Hypothalamus (tissue), 51 donors: ENCODE results near the gene CORO7.
"Not testable (repeated sequence)": the region's sequence is repeated elsewhere in the genome, so short reads cannot be mapped to it uniquely, and the experiment has no call there.

ENCODE experiments used
- DNase-seq, 51 donors: peaks; one replicate each; lab custom pipeline; 2025; lab: John Stamatoyannopoulos, UW

The CORO7 gene

DNA sequence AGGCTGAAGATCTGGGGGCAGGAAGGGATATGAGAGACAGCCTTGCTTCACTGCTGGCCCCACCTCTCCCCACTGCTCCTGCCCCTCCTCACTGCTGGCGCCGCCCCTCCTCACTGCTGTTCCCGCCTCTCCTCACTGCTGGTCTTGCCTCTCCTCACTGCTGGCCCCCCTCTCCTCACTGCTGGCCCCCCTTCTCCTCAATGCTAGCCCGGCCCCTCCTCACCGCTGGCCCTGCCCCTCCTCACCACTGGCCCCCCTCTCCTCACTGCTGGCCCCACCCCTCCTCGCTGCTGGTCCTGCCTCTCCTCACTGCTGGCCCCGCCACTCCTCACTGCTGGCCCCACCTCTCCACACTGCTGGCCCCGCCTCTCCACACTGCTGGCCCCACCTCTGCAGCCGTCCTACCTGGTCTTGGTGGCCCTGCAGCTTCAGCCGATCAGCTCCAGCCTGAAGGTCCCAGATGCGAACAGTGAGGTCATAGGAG lies 55.8 kb downstream of the CORO7 start:
- DNase-seq = no peak

DNA sequence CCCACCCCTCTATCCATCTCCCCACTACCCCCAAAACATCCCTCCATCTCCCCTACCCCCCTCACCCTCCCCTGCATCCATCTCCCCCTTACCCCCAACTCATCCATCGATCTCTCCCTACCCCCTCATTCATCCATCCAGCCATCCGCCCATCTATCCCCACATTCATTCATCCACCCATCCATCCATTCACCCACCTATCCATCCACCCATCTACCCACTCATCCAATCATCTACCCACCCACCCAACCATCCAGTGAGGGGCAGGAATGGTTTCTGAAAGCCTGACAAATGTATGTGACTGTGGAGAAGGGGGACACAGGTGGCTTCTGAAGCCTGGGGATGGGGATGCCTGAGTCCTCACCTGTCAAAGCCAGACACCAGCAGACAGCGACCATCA lies 56.5 kb downstream of the CORO7 start:
- DNase-seq = no peak

- peak in 34 of 51 donors; percentile 1 to 68 (median 26) for DNase-seq
Observed at GRCh38 chr16:4358831-4359561, 57.4 kb downstream of the CORO7 start.

- DNase-seq = no peak
Observed at GRCh38 chr16:4358236-4358635, 58.2 kb downstream of the CORO7 start.

DNA sequence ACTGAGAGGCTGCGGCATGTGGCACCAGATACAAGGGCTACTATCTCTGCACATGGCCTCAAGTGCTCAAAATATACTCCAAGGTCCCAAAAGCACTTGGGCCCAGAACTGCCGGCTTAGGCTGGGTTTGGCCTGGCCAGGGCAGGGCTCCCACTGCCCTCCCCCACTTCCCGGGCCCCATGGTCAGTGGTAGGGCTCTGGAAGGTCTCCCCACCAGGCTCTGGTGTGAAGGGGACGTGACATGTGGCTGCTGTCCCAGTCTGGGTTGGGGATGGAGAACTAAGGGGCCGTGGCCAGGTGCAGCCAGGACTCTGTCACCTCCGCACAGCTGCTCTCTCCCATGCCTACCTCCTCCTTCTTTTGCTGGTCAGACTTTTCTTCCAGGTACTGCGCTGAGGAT lies 59.6 kb downstream of the CORO7 start:
- no peak for DNase-seq

DNA sequence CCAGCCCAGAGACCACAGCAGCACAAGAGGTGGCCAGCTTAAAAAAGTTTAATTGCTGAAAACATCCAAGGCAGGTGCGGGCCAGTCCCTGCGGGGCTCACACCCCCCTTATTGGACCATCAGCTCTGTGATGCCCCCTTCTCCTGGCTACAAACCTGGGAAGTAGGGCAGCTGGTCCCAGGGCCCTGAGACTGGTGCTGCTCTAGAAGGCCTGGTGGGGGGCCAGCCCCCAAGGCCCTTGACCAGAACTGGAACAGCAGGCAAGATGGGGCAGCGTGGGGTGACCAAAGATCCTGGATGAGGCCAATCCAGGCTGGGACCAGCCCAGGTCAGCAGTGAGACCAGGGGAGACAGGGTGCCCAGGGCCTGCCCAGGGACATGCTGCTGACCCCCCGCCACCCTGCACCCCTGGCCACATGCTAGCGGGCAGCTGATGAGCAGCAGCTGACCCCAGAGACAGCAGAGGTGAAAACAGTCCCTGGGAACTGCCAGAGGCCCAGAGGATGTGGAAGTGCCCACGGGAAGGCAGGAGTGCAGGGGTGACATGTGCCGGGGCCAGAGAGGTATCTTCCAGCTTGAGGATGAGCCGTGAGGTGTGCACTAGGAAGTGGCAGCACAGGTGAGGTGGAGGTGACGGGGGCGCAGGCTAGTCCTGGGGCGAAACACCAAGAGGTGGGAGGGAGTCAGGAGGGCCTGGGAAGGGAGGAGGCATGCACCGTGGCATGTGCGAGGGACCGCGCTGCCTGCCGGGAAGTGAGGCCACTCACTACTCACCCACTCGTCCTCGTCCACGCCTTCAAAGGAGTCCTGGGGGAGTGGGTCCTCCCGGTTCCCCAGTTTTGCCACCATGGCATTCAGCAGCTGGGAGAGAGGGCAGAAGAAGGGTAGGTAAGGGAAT lies 61.6 kb downstream of the CORO7 start:
- DNase-seq = no peak

- no peak for DNase-seq
Observed at GRCh38 chr16:4353675-4354074, 62.7 kb downstream of the CORO7 start.

DNA sequence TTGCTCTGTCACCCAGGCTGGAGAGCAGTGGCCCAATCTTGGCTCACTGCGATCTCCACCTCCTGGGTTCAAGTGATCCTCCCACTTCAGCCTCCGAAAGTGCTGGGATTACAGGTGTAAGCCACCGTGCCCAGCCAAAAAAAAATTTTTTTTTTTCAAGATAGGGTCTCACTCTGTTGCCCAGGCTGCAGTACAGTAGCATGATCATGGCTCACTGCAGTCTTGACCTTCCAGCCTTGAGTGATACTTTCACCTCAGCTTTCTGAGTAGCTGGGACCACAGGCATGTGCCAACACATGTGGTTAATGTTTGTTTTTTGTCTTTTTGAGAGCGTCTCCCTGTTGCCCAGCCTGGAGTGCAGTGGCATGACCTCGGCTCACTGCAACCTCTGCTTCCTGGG lies 63.6 kb downstream of the CORO7 start:
- DNase-seq = no peak

DNA sequence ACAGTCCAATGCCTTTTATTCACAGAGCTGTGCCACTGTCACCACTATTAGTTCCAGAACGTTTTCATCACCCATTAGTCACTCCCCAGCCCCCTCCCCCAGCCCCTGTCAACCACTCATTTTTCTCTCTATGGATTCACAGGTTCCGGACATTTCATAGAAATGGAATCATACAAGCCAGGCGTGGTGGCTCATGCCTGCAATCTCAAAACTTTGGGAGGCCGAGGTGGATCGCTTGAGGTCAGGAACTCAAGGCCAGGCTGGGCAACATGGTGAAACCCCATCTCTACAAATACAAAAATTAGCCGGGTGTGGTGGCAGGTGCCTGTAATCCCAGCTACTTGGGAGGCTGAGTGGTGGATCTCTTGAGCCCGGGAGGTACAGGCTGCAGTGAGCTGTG lies 64.5 kb downstream of the CORO7 start:
- peak in 1 of 51 donors; percentile 28 for DNase-seq

GRCh38 chr16:4350787-4351659 lies 65.4 kb downstream of the CORO7 start, which contains the start of gene PAM16:
Gene PAM16 (minus strand): TSS chr16:4351321. CDS start chr16:4351234, 87 bp downstream.
- DNase-seq = peak; percentile 67 to 97 (median 91)

GRCh38 chr16:4350365-4350786 lies 66.0 kb downstream of the CORO7 start:
- DNase-seq = no peak

- DNase-seq = no peak
Observed at GRCh38 chr16:4349332-4349731, 67.1 kb downstream of the CORO7 start.

GRCh38 chr16:4347765-4348509 lies 68.5 kb downstream of the CORO7 start:
- DNase-seq = no peak

DNA sequence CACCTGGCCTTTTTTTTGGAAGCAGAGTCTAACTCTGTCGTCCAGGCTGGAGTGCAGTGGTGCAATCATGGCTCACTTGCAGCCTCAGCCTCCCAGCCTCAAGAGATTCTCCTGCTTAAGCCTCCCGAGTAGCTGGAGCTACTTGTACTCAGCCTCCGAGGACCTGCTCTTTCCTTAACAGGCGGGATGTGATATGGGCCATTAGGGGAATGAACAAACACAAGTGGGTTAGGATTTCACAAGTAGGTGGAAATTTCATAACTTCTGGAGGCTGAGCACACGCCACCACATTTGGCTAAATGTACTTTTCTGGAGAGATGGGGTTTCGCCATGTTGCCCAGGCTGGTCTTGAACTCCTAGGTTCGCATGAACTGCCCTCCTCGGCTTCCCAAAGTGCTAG lies 69.4 kb downstream of the CORO7 start:
- no peak for DNase-seq

DNA sequence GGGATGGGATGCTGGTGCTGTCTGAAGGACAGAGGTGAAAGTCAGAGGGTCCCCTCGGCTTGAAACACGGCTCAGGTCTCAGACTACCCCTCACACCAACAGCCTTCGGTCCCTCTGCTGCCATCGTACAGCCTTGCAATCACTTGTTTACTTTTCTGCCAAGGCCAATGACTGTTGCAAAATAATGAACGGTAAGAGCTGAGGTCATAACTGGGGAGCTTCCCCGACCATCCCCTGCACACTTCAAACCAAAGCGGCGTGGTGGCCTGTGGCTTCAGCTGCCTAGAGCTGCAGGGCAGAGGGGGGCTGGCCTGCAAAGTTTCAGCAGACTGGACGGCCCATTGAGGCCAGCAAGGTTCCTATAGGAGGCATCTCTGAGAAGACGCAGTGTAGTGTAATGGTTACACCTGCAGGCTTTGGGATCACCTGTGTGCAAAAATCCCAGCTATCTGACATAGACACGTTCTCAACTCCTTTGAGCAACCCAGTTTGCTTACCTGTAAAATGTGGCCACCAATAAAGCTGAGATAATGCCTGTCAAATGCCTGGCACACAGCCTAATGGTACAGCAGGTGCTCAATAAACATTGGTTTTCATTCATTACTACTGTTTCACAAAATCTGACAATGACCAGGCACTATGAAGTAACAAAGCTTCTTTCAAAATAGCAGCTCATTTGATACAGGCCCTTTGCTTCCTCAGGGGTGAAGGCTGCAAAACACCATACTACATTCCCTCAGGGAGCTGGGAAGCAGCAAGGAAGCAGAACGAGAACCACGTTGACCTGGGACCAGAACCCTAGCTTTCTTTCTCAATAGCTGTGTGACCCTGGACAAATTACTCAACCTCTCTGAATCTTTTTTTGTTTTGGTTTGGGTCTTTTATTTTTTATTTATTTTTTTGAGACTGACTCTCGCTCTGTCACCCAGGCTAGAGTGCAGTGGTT lies 70.3 kb downstream of the CORO7 start:
- no peak for DNase-seq

DNA sequence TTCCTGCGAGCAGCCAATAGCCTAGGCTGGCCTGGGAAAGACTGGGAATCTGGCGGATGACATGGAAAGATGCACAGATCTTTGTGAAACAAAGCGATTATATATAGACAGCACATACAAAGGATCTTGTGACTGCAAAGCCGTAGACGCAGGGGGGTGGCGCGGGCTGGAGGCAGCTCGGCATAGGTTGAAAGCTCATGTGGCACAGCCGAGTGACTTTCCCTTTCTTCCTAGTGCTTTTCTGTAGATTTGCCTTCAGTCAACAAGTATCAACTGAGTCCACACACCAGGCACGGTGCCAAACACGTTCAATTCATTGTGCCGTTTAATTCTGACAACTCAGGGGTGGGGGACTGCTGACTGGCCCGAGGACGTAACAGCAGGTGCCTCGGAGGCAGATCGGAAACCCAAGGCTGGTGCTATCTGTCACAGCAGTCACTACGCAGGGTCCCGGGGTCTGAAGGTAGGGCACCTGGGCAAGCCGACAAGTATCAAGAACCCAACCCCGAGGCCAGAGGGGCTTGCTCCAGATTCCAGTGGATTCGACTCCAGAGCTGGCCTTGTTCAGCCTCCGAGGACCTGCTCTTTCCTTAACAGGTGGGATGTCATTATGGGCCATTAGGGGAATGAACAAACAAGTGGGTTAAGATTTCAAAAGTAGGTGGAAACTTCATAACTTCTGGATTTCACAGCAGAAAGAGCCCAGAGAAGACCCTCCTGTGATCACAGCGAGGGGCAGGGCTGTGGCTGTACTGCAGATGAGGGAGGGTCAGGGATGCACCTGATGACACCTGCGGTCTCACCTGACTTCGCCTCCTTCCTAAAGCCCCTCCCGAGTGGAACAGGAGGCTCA lies 71.2 kb downstream of the CORO7 start:
- DNase-seq = peak in 28 of 51 donors; percentile 4 to 69 (median 32)

DNA sequence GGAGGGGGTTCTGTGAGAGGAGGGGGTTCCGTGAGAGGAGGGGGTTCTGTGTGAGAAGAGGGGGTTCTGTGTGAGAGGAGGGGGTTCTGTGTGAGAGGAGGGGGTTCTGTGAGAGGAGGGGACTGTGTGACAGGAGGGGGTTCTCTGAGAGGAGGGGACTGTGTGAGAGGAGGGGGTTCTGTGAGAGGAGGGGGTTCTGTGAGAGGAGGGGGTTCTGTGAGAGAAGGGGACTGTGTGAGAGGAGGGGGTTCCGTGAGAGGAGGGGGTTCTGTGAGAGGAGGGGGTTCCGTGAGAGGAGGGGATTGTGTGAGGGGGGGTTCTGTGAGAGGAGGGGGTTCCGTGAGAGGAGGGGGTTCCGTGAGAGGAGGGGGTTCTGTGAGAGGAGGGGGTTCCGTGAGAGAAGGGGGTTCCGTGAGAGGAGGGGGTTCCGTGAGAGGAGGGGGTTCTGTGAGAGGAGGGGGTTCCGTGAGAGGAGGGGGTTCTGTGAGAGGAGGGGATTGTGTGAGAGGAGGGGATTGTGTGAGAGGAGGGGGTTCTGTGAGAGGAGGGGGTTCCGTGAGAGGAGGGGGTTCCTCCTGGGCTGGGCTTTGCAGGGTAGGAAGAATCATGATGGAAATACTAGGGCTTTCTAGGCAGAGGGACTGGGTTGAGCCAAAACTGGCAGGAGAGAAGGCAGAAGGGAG lies 72.0 kb downstream of the CORO7 start:
- not testable (repeated sequence) for DNase-seq
